Suprapubic skin (tissue), 3 donors: ENCODE data around the gene SLC7A10.

Source experiments
- CTCF ChIP-seq, 2 donors: fragments of 200-600 bp in 1 of 2; fragments of 450-650 bp in 1 of 2; sonication (generic) in 1 of 2; IDR thresholded peaks; one replicate each; pipeline ENCODE4 v1.5.1; 2016 to 2019; ENCODE audit warnings: antibody characterized with exemption in 2 of 2, mild to moderate bottlenecking in 1 of 2, moderate library complexity in 1 of 2
- EP300 ChIP-seq: sonication (generic); formaldehyde crosslinking; IDR thresholded peaks from one replicate; pipeline ENCODE4 v1.6.1; 2017; ENCODE audit warnings: antibody characterized with exemption
- POLR2A ChIP-seq, 2 donors: fragments of 450-650 bp; IDR thresholded peaks; one replicate each; pipeline ENCODE4 v1.6.1; 2017; ENCODE audit warnings: antibody characterized with exemption in 2 of 2, mild to moderate bottlenecking in 2 of 2, moderate library complexity in 2 of 2

GRCh38 chr19:33233056-33233873 lies 7.6 kb upstream of the SLC7A10 start:
- TF ChIP-seq POLR2A (IDR thresholded peaks at IDR 0.05) (no peak), EP300 (no peak), CTCF (IDR thresholded peaks at IDR 0.05) (no peak)
